ENCODE measurements around the gene ABTB2.

ABTB2 gene

DNA sequence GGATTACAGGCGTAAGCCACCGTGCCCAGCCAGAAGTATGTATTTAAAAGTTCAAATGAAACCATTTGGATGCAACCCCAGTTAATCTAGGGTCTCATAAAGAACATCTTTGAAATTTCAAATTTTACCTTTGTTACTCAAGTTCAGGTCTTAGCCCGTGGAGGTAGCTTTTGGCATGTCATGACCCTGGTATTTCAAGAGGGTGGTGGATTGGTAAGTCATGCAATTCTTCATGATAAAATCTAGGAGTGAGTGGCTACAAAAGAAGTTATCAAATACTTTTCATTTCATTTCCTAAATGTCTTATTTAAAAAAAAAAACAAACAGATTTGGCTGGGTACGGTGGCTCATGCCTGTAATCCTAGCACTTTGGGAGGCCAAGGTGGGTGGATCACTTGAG is 80.6 kb downstream of the ABTB2 start:
- no peak for TF ChIP-seq POLR2AphosphoS5 (IDR thresholded peaks at IDR 0.05; ENCODE audit: low read depth, low read length)
- TF ChIP-seq SIN3A (IDR thresholded peaks at IDR 0.05; ENCODE audit: borderline replicate concordance, insufficient read depth, low read length) = no peak

DNA sequence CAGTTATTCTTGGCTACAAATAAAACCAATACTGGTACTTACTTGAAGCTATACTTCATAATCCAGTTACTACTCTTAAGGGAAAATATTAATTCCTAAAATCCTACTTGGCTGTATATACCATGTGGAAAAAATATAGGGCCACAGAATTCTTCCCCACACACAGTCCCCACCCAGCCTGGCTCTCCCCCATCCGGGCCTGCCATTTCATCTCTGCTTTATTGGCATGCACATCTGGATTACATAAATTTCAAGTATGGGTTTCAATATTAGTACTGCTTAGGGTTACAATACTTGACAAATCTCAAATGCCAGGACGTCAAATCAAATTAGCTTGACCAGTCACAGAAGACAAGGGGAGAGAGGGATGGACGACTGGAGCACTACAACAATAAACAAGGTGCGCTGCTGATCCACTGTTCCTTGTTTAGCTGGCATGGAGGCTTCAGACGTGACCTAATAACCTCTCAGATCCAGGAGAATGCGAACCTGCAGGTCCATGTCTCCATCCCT is 81.4 kb downstream of the ABTB2 start:
- no peak for TF ChIP-seq SIN3A (IDR thresholded peaks at IDR 0.05; ENCODE audit: borderline replicate concordance, insufficient read depth, low read length)
- TF ChIP-seq, protein P1, sequence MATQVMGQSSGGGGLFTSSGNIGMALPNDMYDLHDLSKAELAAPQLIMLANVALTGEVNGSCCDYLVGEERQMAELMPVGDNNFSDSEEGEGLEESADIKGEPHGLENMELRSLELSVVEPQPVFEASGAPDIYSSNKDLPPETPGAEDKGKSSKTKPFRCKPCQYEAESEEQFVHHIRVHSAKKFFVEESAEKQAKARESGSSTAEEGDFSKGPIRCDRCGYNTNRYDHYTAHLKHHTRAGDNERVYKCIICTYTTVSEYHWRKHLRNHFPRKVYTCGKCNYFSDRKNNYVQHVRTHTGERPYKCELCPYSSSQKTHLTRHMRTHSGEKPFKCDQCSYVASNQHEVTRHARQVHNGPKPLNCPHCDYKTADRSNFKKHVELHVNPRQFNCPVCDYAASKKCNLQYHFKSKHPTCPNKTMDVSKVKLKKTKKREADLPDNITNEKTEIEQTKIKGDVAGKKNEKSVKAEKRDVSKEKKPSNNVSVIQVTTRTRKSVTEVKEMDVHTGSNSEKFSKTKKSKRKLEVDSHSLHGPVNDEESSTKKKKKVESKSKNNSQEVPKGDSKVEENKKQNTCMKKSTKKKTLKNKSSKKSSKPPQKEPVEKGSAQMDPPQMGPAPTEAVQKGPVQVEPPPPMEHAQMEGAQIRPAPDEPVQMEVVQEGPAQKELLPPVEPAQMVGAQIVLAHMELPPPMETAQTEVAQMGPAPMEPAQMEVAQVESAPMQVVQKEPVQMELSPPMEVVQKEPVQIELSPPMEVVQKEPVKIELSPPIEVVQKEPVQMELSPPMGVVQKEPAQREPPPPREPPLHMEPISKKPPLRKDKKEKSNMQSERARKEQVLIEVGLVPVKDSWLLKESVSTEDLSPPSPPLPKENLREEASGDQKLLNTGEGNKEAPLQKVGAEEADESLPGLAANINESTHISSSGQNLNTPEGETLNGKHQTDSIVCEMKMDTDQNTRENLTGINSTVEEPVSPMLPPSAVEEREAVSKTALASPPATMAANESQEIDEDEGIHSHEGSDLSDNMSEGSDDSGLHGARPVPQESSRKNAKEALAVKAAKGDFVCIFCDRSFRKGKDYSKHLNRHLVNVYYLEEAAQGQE (IDR thresholded peaks at IDR 0.05; ENCODE audit: insufficient read depth in 1 of 2, low read depth in 2 of 2, low read length in 2 of 2) = no peak
- TF ChIP-seq FOXP2 (optimal IDR thresholded peaks at IDR 0.05; ENCODE audit: borderline replicate concordance, extremely low read depth, extremely low read length, insufficient read depth) = no peak
- TF ChIP-seq POLR2AphosphoS5 (IDR thresholded peaks at IDR 0.05; ENCODE audit: low read depth, low read length) = no peak
- TF ChIP-seq TAF1 (IDR thresholded peaks at IDR 0.05; ENCODE audit: borderline replicate concordance, insufficient read depth, low read length) = no peak

DNA sequence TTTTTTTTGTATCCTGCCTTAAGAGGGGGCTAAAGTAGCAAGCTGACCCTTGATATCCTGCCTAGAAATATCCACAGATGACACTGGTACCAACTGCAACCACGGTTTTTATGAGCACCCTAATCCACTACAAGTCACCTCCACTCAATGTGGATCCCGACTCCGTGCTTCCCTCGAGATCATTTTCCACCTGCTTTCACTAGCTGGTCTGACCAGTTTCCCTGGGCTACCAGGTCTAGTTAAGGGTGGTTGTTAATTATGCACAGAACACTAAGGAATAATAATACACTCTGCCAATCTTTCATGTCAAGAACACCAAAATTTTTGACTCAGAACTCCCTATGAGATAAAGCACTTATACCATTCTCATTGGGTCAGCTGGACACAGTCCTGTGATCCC is 82.3 kb downstream of the ABTB2 start:
- TF ChIP-seq SIN3A (IDR thresholded peaks at IDR 0.05; ENCODE audit: borderline replicate concordance, insufficient read depth, low read length) = no peak
- no peak for TF ChIP-seq FOXP2 (optimal IDR thresholded peaks at IDR 0.05; ENCODE audit: borderline replicate concordance, extremely low read depth, extremely low read length, insufficient read depth)
- TF ChIP-seq POLR2AphosphoS5 (IDR thresholded peaks at IDR 0.05; ENCODE audit: low read depth, low read length) = no peak
- TF ChIP-seq, protein P1 (IDR thresholded peaks at IDR 0.05; ENCODE audit: insufficient read depth in 1 of 2, low read depth in 2 of 2, low read length in 2 of 2) = no peak
- no peak for TF ChIP-seq TAF1 (IDR thresholded peaks at IDR 0.05; ENCODE audit: borderline replicate concordance, insufficient read depth, low read length)

DNA sequence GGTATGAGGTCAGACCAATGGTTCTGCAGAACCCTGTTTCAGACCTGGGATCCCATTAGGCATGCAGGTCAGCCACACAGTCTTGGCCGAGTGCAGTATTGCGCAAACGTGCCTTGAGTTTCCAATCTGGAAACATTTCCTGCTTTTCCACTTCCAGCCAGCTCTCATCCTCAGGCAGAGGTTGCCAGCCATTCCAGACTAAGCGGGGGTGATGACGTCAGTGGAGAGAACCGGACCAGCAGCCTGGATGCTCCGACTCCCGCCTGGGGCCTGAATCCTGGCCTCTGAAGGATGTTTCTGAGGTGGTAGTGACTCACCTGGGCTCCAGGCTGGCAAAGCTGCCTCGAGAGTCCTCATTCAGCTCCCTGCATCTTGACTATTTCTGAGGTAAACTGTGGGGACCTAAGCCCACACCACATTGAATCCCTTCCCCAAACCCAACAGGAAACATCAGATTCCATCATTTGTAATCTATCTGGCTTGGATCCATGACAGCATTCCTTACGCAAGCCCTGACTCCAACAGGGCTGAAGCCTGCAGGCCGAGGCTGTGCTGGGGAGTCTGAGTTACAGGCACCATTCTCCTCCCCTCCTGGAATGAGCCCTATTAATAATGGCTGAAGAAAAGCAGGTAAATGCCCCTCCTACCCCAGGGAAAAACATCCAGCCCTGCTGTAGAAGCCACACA is 83.0 kb downstream of the ABTB2 start:
- TF ChIP-seq FOXP2 (optimal IDR thresholded peaks at IDR 0.05; ENCODE audit: borderline replicate concordance, extremely low read depth, extremely low read length, insufficient read depth) = peak; percentile 56
- peak; percentile 55; the same call in 1 of the 2 replicates for TF ChIP-seq SIN3A (IDR thresholded peaks at IDR 0.05; ENCODE audit: borderline replicate concordance, insufficient read depth, low read length)
- TF ChIP-seq POLR2AphosphoS5 (IDR thresholded peaks at IDR 0.05; ENCODE audit: low read depth, low read length) = no peak
- TF ChIP-seq, protein P1 (IDR thresholded peaks at IDR 0.05; ENCODE audit: insufficient read depth in 1 of 2, low read depth in 2 of 2, low read length in 2 of 2) = peak in 1 of 2 experiments; percentile 37; a peak in 1 of 4 replicates
- no peak for TF ChIP-seq TAF1 (IDR thresholded peaks at IDR 0.05; ENCODE audit: borderline replicate concordance, insufficient read depth, low read length)

DNA sequence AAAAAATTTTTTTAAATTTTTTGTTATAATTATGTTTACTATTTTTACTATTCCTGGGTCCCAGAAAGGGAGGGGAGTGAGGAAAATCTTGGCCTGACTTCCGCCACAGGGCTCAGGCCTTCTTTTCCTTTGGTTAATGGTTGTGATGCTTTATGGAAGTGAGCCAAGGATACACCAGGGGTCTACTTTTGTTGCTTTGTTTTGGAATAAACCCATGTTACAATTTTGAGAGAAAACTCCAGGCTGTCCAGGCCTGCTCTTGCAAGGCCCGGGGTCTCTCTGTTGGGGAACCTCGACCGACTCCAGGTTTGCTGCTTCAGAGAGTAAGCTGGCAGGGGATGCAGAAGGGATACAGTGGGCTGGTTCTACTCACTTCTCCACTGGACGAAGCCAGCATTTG is 84.7 kb downstream of the ABTB2 start:
- TF ChIP-seq SIN3A (IDR thresholded peaks at IDR 0.05; ENCODE audit: borderline replicate concordance, insufficient read depth, low read length) (no peak), POLR2AphosphoS5 (IDR thresholded peaks at IDR 0.05; ENCODE audit: low read depth, low read length) (no peak), TAF1 (IDR thresholded peaks at IDR 0.05; ENCODE audit: borderline replicate concordance, insufficient read depth, low read length) (no peak), FOXP2 (optimal IDR thresholded peaks at IDR 0.05; ENCODE audit: borderline replicate concordance, extremely low read depth, extremely low read length, insufficient read depth) (no peak)
- TF ChIP-seq, protein P1 (IDR thresholded peaks at IDR 0.05; ENCODE audit: insufficient read depth in 1 of 2, low read depth in 2 of 2, low read length in 2 of 2) = no peak

All from PFSK-1 (cell line).